Trophoblast cell (in vitro differentiated cells and primary cell): ENCODE data around the gene ADGRG3.

Experiments
- DNase-seq, 2 donors: peaks; one replicate each; pipeline ENCODE4 v3.0.0-alpha.2; 2016
- H2AFZ ChIP-seq: 2 replicates; pipeline ENCODE4 v1.6.1; 2013; ENCODE audit warnings: low read length, moderate library complexity, mild to moderate bottlenecking; ENCODE audit not compliant: insufficient read depth, poor library complexity
- H2AK5ac ChIP-seq: 2 replicates; pipeline ENCODE4 v1.6.1; 2013; ENCODE audit warnings: mild to moderate bottlenecking, low read length
- H2BK120ac ChIP-seq: 2 replicates; pipeline ENCODE4 v1.6.1; 2013; ENCODE audit warnings: low read length, mild to moderate bottlenecking, moderate library complexity; ENCODE audit not compliant: insufficient read depth, poor library complexity
- H2BK12ac ChIP-seq: 2 replicates; pipeline ENCODE4 v1.6.1; 2013; ENCODE audit warnings: mild to moderate bottlenecking, low read length, moderate library complexity
- H2BK5ac ChIP-seq: 2 replicates; pipeline ENCODE4 v1.6.1; 2013; ENCODE audit warnings: low read length, low read depth, moderate library complexity, mild to moderate bottlenecking; ENCODE audit not compliant: poor library complexity
- H3K14ac ChIP-seq: 2 replicates; pipeline ENCODE4 v1.6.1; 2013; ENCODE audit warnings: mild to moderate bottlenecking, low read length
- H3K18ac ChIP-seq: 2 replicates; pipeline ENCODE4 v1.6.1; 2013; ENCODE audit warnings: mild to moderate bottlenecking, low read length
- H3K23ac ChIP-seq: 2 replicates; pipeline ENCODE4 v1.6.1; 2013; ENCODE audit warnings: low read length
- H3K27ac ChIP-seq: 2 replicates; pipeline ENCODE4 v1.5.1; 2013; ENCODE audit warnings: low read depth, mild to moderate bottlenecking, inconsistent platforms, low read length, moderate library complexity
- H3K27me3 ChIP-seq: 2 replicates; pipeline ENCODE4 v1.6.1; 2013; ENCODE audit warnings: inconsistent platforms, mild to moderate bottlenecking, low read length, moderate library complexity; ENCODE audit not compliant: insufficient read depth
- H3K36me3 ChIP-seq, 2 experiments: 1 replicate in 1 of 2; 2 replicates in 1 of 2; pipeline ENCODE4 v1.6.1; 2013; ENCODE audit warnings: low read length in 2 of 2, mild to moderate bottlenecking in 2 of 2, moderate library complexity in 1 of 2; ENCODE audit not compliant: insufficient read depth in 2 of 2, control insufficient read depth in 1 of 2
- H3K4ac ChIP-seq: 2 replicates; pipeline ENCODE4 v1.6.1; 2013; ENCODE audit warnings: low read depth, mild to moderate bottlenecking, low read length, moderate library complexity
- H3K4me1 ChIP-seq, 2 experiments: 1 replicate in 1 of 2; 2 replicates in 1 of 2; pipeline ENCODE4 v1.6.1; 2013; ENCODE audit warnings: low read length in 2 of 2, mild to moderate bottlenecking in 2 of 2, moderate library complexity in 1 of 2; ENCODE audit not compliant: insufficient read depth in 2 of 2, control insufficient read depth in 1 of 2
- H3K4me2 ChIP-seq: 2 replicates; pipeline ENCODE4 v1.6.1; 2013; ENCODE audit warnings: inconsistent platforms, mild to moderate bottlenecking, low read length, moderate library complexity
- H3K4me3 ChIP-seq: 2 replicates; pipeline ENCODE4 v1.5.1; 2013; ENCODE audit warnings: mild to moderate bottlenecking, low read depth, low read length, inconsistent platforms
- H3K79me1 ChIP-seq: one replicate; pipeline ENCODE4 v1.6.1; 2013; ENCODE audit warnings: low read length
- H3K79me2 ChIP-seq: 2 replicates; pipeline ENCODE4 v1.6.1; 2013; ENCODE audit warnings: low read length, mild to moderate bottlenecking; ENCODE audit not compliant: control insufficient read depth, insufficient read depth, poor library complexity
- H3K9ac ChIP-seq: 2 replicates; pipeline ENCODE4 v1.6.1; 2013; ENCODE audit warnings: mild to moderate bottlenecking, low read length
- H3K9me3 ChIP-seq: 2 replicates; pipeline ENCODE4 v1.6.1; 2013; ENCODE audit warnings: low read depth, mild to moderate bottlenecking, control low read depth, inconsistent platforms, low read length; ENCODE audit not compliant: insufficient read depth
- H4K12ac ChIP-seq: 2 replicates; pipeline ENCODE4 v1.6.1; 2013; ENCODE audit warnings: low read depth, mild to moderate bottlenecking, low read length, moderate library complexity
- H4K8ac ChIP-seq: 2 replicates; pipeline ENCODE4 v1.6.1; 2013; ENCODE audit warnings: low read depth, mild to moderate bottlenecking, low read length, moderate library complexity
- H4K91ac ChIP-seq: one replicate; pipeline ENCODE4 v1.6.1; 2013; ENCODE audit warnings: low read depth, mild to moderate bottlenecking, low read length, moderate library complexity
- WGBS: extraction: QIAGEN DNeasy Blood & Tissue Kit; methylation state at CpG from one replicate; pipeline ENCODE4 v1.1.7; 2013; ENCODE audit warnings: missing lambda C conversion rate; ENCODE audit not compliant: insufficient read length, insufficient coverage; ENCODE audit errors: extremely low coverage; 5-methylcytosine and 5-hydroxymethylcytosine counted together

ADGRG3 gene

GRCh38 chr16:57624044-57624688, 43.9 kb upstream of the ADGRG3 start:
- peaks cover 68% of the 10 kb centered on the region for H3K79me1 ChIP-seq
- H3K9me3 ChIP-seq, result no peaks in the 10 kb centered on the region
- peak overlapping the region; percentile 78 for H2BK12ac ChIP-seq
- peak overlapping the region; percentile 36 for H2AK5ac ChIP-seq
- no peaks in the 10 kb centered on the region for H3K27me3 ChIP-seq
- no peak overlapping the region for H3K9ac ChIP-seq
- peak overlapping the region; percentile 6 for H2AFZ ChIP-seq
- no peak overlapping the region for H3K4me3 ChIP-seq
- peak overlapping the region; percentile 87 for H4K91ac ChIP-seq
- H3K79me2 ChIP-seq, result peaks cover 22% of the 10 kb centered on the region
- no CpG with 5 or more reads among the region's 8 CpGs for WGBS
- H3K27ac ChIP-seq, result peak overlapping the region; percentile 77
- peak overlapping the region; percentile 36 for H4K8ac ChIP-seq
- no peaks in the 10 kb centered on the region for H3K36me3 ChIP-seq
- peak overlapping the region; percentile 73 for H2BK120ac ChIP-seq
- H2BK5ac ChIP-seq, result peak overlapping the region; percentile 62
- H3K18ac ChIP-seq, result peak overlapping the region; percentile 88
- H3K14ac ChIP-seq, result peak overlapping the region; percentile 40
- no peak overlapping the region for H3K23ac ChIP-seq
- peak in 1 of 2 donors; percentile 55 for DNase-seq
- H3K4ac ChIP-seq, result peak overlapping the region; percentile 12
- no peak overlapping the region for H3K4me2 ChIP-seq
- peaks cover 81 to 85% of the 10 kb centered on the region in 2 experiments for H3K4me1 ChIP-seq
- H4K12ac ChIP-seq, result no peak overlapping the region

DNA sequence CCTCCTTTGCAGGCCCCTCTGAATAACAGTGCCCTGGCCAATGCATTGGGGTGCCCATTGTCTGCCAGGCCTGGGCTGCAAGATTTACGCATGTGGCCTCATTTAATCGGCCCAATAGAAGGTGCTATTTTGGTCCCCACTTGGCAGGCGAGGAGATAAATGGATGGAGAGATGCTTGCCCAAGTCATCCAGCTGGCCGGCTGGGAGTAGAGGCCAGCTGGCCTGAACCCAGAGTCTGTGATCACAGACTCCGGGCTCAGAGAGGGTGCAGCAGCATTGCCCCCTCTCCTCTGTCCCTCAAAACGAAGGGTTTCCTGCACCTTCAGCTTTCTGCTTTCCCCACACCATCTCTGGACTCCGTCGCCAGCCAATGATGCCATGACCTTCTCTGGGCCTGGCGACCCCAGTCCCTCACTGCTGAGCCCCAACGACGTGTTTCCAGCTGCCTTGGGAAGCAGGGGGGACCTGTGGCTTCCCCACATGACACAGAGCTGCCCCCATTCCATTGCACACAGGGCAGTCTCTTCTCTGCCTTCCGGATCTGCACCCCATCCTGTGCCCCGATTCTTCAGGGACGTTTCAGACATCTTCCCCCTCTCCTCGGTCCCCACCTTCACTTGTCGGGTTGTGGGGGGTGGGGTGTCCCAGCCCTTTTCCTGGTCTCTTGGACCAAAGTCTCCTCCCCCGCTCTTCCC, 43.2 kb upstream of the ADGRG3 start:
- Histone ChIP-seq H3K23ac (no peak overlapping the region), H3K4me2 (no peak overlapping the region), H3K79me1 (peaks cover 66% of the 10 kb centered on the region), H2AFZ (no peak overlapping the region), H4K8ac (peak overlapping the region; percentile 1), H3K36me3 (no peaks in the 10 kb centered on the region), H3K18ac (peak overlapping the region; percentile 88), H3K9me3 (no peaks in the 10 kb centered on the region), H4K12ac (peak overlapping the region; percentile 3), H3K27me3 (no peaks in the 10 kb centered on the region), H3K4me1 (peaks cover 74 to 78% of the 10 kb centered on the region in 2 experiments), H3K9ac (no peak overlapping the region), H3K79me2 (peaks cover 22% of the 10 kb centered on the region), H2BK5ac (no peak overlapping the region), H2AK5ac (peak overlapping the region; percentile 89), H2BK12ac (peak overlapping the region; percentile 78), H3K27ac (peak overlapping the region; percentile 77), H3K14ac (peak overlapping the region; percentile 82), H3K4ac (peak overlapping the region; percentile 69), H4K91ac (peak overlapping the region; percentile 87), H2BK120ac (peak overlapping the region; percentile 73), H3K4me3 (no peak overlapping the region)
- DNase-seq, result no peak
- no CpG with 5 or more reads among the region's 17 CpGs for WGBS

GRCh38 chr16:57626420-57627170, 41.5 kb upstream of the ADGRG3 start:
- peaks cover 14% of the 10 kb centered on the region for H3K79me2 ChIP-seq

GRCh38 chr16:57627184-57627871, 40.8 kb upstream of the ADGRG3 start:
- no peaks in the 10 kb centered on the region for H3K9me3 ChIP-seq
- H3K9ac ChIP-seq, result no peak overlapping the region
- peak overlapping the region; percentile 28 for H2BK120ac ChIP-seq
- peak overlapping the region; percentile 72 for H2BK5ac ChIP-seq
- no peak overlapping the region for H3K4me3 ChIP-seq
- peak overlapping the region; percentile 10 for H3K14ac ChIP-seq
- H4K8ac ChIP-seq, result peak overlapping the region; percentile 29
- no CpG with 5 or more reads among the region's 15 CpGs for WGBS
- H3K4me1 ChIP-seq, result peaks cover 55 to 68% of the 10 kb centered on the region in 2 experiments
- no peak overlapping the region for H3K23ac ChIP-seq
- peak overlapping the region; percentile 22 for H3K4ac ChIP-seq
- peaks cover 12% of the 10 kb centered on the region for H3K79me2 ChIP-seq
- H3K27ac ChIP-seq, result peak overlapping the region; percentile 86
- H2BK12ac ChIP-seq, result peak overlapping the region; percentile 34
- peak; percentile 80 to 89 for DNase-seq
- H2AFZ ChIP-seq, result no peak overlapping the region
- peak overlapping the region; percentile 48 for H3K4me2 ChIP-seq
- H4K12ac ChIP-seq, result no peak overlapping the region
- peak overlapping the region; percentile 80 for H4K91ac ChIP-seq
- H3K18ac ChIP-seq, result peak overlapping the region; percentile 36
- H2AK5ac ChIP-seq, result peak overlapping the region; percentile 26
- H3K36me3 ChIP-seq, result no peaks in the 10 kb centered on the region
- H3K79me1 ChIP-seq, result peaks cover 46% of the 10 kb centered on the region
- no peaks in the 10 kb centered on the region for H3K27me3 ChIP-seq

More at GRCh38 chr16:57626420-57627170, 41.5 kb upstream of the ADGRG3 start:
- no peak overlapping the region for H3K9ac ChIP-seq
- peaks cover 59 to 74% of the 10 kb centered on the region in 2 experiments for H3K4me1 ChIP-seq
- H3K4ac ChIP-seq, result peak overlapping the region; percentile 22
- H3K23ac ChIP-seq, result no peak overlapping the region
- H2BK12ac ChIP-seq, result peak overlapping the region; percentile 45
- H4K91ac ChIP-seq, result peak overlapping the region; percentile 73
- H3K4me2 ChIP-seq, result peak overlapping the region; percentile 2
- H2AK5ac ChIP-seq, result peak overlapping the region; percentile 40
- no peak overlapping the region for H2AFZ ChIP-seq
- H3K79me1 ChIP-seq, result peaks cover 51% of the 10 kb centered on the region
- peak overlapping the region; percentile 32 for H3K14ac ChIP-seq
- peak overlapping the region; percentile 0 for H2BK120ac ChIP-seq
- no peak for DNase-seq
- no peak overlapping the region for H4K12ac ChIP-seq
- H3K36me3 ChIP-seq, result no peaks in the 10 kb centered on the region
- peak overlapping the region; percentile 29 for H4K8ac ChIP-seq
- H3K18ac ChIP-seq, result peak overlapping the region; percentile 5
- peak overlapping the region; percentile 75 for H3K27ac ChIP-seq
- H3K4me3 ChIP-seq, result no peak overlapping the region
- no peaks in the 10 kb centered on the region for H3K27me3 ChIP-seq
- no CpG with 5 or more reads among the region's 10 CpGs for WGBS
- H3K9me3 ChIP-seq, result no peaks in the 10 kb centered on the region
- peak overlapping the region; percentile 2 for H2BK5ac ChIP-seq
